Activated CD4-positive, alpha-beta T cell treated with anti-CD3 and anti-CD28 coated beads for 36 hours (primary cell): Measurements from ENCODE around the gene IMP4. TPM values are rescaled to one million over a fixed set of nuclear protein-coding genes. Genes with fewer than 3 reads are reported as not detected.

Experiments used
- ATAC-seq: fragments of 200-7000 bp; cut with Tn5 transposase; one replicate; pipeline ENCODE4 v1.10.0; 2021; ENCODE audit warnings: mild to moderate bottlenecking, moderate library complexity
- CTCF ChIA-PET: fragments of 350-600 bp; sonication (Branson Sonifier 250); formaldehyde crosslinking; loops from one replicate; lab custom pipeline; 2021; ENCODE audit warnings: antibody characterized with exemption; lab: Charles Lee
- POLR2A ChIA-PET: fragments of 350-600 bp; sonication (Branson Sonifier 250); formaldehyde crosslinking; loops from one replicate; lab custom pipeline; 2021; ENCODE audit warnings: antibody characterized with exemption, inconsistent platforms; lab: Charles Lee
- DNase-seq: peaks from one replicate; pipeline ENCODE4 v3.0.0-alpha.2; 2020
- H3K27ac Mint-ChIP-seq: one replicate; pipeline ENCODE4 v1.8.0; 2021; ENCODE audit warnings: mixed read lengths
- H3K27me3 Mint-ChIP-seq: one replicate; pipeline ENCODE4 v1.8.0; 2021; ENCODE audit warnings: mixed read lengths
- H3K36me3 Mint-ChIP-seq: one replicate; pipeline ENCODE4 v1.8.0; 2021; ENCODE audit warnings: low read depth, mixed read lengths
- H3K4me1 Mint-ChIP-seq: one replicate; pipeline ENCODE4 v1.8.0; 2021; ENCODE audit warnings: mixed read lengths
- H3K4me3 Mint-ChIP-seq: one replicate; pipeline ENCODE4 v1.8.0; 2021; ENCODE audit warnings: mild to moderate bottlenecking, moderate library complexity, mixed read lengths
- H3K9me3 Mint-ChIP-seq: one replicate; pipeline ENCODE4 v1.8.0; 2021; ENCODE audit warnings: low read depth, mixed read lengths
- intact Hi-C, 2 experiments: fragments of 100-400 bp; cut with DNase I in 1 of 2; cut with micrococcal nuclease in 1 of 2; formaldehyde crosslinking; loops; one replicate each; pipeline versions ENCODE4 v1.14.2 to v1.15.1; 2022 to 2024; cut with DNase I, micrococcal nuclease
- total RNA-seq, 2 experiments: library from RNA; stranded (reverse); gene quantifications; one replicate each; pipeline ENCODE4 v1.2.3, GENCODE V29; 2021

Gene IMP4
- total RNA-seq, 2 experiments from 2014 or later = 148 to 169 TPM

DNA sequence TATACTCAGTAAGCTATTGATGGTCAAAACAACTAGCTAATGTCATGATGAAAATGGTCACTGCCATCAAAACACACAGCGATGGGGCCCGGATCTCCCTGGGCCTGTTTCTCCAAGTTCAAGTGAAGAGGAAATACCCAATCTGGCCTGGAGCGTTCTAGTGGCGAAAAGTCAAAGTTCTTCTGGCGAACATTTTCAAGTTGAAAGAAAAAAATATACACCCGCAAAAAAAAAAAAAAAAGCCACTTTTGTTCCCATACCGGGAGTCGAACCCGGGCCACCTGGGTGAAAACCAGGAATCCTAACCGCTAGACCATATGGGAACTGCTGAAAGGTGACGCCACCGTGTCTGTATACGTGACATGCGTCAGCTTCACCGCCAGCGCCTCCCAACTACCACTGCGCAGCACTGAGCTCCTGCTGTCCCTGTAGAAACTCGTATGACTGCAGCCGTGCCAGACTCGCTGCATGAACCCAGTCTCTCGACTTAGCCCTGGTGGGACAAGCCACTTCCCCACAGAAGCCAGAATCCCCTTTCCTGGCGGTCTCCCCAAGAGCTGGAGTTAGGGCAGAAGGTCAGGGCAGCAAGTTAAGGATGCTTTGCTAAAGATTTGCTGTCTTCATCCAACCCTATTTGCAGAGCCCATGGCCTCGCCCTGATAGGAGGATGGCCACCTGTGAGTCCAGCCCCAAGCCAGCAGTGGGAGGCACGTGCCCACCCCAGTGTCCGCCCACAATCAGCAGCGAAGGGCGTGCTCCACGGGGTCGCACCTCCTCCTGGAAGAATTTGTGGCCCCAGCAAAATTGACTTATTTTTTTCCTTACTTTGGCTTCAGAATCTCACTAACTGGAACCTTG lies 5.6 kb upstream of the IMP4 start:
- POLR2A ChIA-PET = no interaction called here
- peak; percentile 85 for DNase-seq
- peak; percentile 45 for ATAC-seq
- H3K4me1 Mint-ChIP-seq = peaks cover 21% of the 10 kb centered on the region
- H3K27ac Mint-ChIP-seq = peak overlapping the region; percentile 29
- peaks cover 3% of the 10 kb centered on the region for H3K27me3 Mint-ChIP-seq
- peak overlapping the region; percentile 49 for H3K4me3 Mint-ChIP-seq
- peaks cover 18% of the 10 kb centered on the region for H3K36me3 Mint-ChIP-seq
- no peaks in the 10 kb centered on the region for H3K9me3 Mint-ChIP-seq
- intact Hi-C loops = no loop called here
- CTCF ChIA-PET = interaction anchor here (0.6 to 0.8 kb wide), 2 partner anchors 34 to 154 kb away, joined by 3 read pairs; no protein-coding TSS in a partner anchor

DNA sequence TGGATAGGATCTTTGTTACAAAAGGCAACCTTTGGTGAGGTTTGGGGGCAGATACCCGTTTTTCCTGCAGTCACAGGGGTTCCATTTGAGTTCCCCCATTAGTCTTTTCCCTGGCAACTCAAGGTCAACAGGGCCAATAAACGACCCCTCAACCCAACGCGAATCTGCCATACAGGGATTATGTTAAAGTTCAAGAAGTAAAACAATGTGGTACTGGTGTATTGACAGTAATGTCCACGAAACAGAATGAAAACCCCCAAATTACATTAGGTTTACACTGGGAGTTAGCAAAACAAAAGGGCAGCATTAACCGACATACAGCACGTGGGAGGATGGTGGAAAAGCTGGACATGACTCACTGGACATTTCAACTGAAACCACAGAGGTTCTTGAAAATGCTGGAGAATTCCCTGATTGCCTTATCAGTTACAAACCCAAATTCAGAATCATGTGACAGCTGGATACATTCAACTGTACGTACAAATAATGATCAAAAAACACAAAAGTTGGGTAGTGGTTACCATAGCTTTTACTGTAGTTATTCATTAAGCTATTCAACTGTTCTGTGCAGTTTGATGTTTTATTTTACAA lies 4.9 kb upstream of the IMP4 start:
- no peak for ATAC-seq
- Mint-ChIP-seq H3K36me3 (peaks cover 21% of the 10 kb centered on the region), H3K27me3 (no peaks in the 10 kb centered on the region), H3K4me3 (no peak overlapping the region), H3K27ac (no peak overlapping the region), H3K9me3 (no peaks in the 10 kb centered on the region), H3K4me1 (peaks cover 16% of the 10 kb centered on the region)
- intact Hi-C loops = no loop called here
- DNase-seq = no peak
- ChIA-PET POLR2A (no interaction called here), CTCF (interaction anchor here (0.6 to 1.4 kb wide), 3 partner anchors 33 to 156 kb away, joined by 3 to 8 read pairs (median 3); partner anchors contain the start of gene SMPD4)

DNA sequence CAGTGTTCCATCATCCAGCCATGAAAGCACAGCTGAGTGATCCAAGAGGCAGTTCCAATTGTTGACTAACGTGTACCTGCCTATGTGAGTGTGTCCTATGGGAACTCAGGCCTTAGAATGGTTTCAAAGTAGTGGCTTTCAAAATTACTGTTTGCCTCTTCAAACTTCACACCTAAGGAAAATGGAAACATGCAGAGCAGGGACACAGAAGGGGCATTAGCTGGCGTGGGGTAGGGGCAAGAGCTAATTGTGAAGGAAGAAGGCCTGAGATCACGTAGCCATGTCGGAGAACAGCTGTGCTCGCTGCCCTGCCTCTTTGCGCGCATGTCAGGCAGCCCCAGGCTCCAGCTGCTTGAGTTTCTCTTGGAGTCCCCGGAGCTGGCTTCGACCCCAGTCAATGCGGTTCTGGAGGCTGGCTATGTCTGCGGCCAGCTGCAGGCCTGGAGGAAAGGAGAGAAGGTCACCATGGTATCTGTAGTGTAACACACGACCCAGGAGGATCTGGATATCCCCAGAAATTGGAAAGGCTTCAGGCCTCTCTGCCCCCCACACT lies 3.8 kb upstream of the IMP4 start:
- ChIA-PET CTCF (interaction anchor here (1.2 to 1.5 kb wide), 3 partner anchors 9 to 157 kb away, joined by 3 to 8 read pairs (median 3); partner anchors contain the start of gene SMPD4), POLR2A (no interaction called here)
- DNase-seq (no peak), ATAC-seq (no peak)
- H3K4me1 Mint-ChIP-seq = peaks cover 14% of the 10 kb centered on the region
- intact Hi-C loops = no loop called here
- H3K27me3 Mint-ChIP-seq = no peaks in the 10 kb centered on the region
- H3K27ac Mint-ChIP-seq = no peak overlapping the region
- H3K9me3 Mint-ChIP-seq = no peaks in the 10 kb centered on the region
- H3K36me3 Mint-ChIP-seq = peaks cover 28% of the 10 kb centered on the region
- H3K4me3 Mint-ChIP-seq = no peak overlapping the region

GRCh38 chr2:130339885-130340745 lies 2.6 kb upstream of the IMP4 start:
- H3K36me3 Mint-ChIP-seq = peaks cover 37% of the 10 kb centered on the region
- no peaks in the 10 kb centered on the region for H3K9me3 Mint-ChIP-seq
- DNase-seq (no peak), ATAC-seq (no peak)
- peak overlapping the region; percentile 57 for H3K27ac Mint-ChIP-seq
- intact Hi-C loops = loop anchor here (5.0 to 10.0 kb wide), 3 partner anchors 387 to 1152 kb away; partner anchors contain the start of genes GPR148 (in 1 of the 2) and MZT2A (in 1 of the 2)
- no peak overlapping the region for H3K4me3 Mint-ChIP-seq
- no peaks in the 10 kb centered on the region for H3K27me3 Mint-ChIP-seq
- H3K4me1 Mint-ChIP-seq = peaks cover 22% of the 10 kb centered on the region
- ChIA-PET CTCF (interaction anchor here (1.3 to 3.4 kb wide), 3 partner anchors 8 to 14 kb away, joined by 3 to 40 read pairs (median 5); no protein-coding TSS in a partner anchor), POLR2A (interaction anchor here (0.6 kb wide), 1 partner anchor 408 kb away, joined by 4 read pairs; no protein-coding TSS in a partner anchor)

DNA sequence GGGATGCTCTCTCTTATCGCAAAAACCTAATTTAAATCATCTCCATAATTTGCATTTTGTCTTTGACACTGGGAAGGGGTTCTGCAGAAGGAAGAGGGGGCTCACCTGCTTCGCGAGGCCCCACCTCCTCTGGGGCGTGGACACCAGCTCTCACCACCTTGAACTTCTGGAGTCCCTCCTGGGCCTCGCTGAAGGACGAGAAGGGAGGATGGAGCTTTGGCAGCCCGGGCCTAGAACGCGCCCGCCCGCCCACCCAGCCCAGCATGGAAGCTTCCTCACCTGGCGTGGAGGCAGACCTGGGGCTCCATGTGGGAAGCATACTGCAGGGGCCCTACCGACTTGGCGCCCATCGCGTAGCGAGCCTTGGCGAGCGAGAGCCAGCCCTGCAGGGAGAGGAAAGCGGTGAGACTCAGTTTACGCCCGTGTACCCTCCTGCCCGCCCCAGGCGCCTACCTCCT lies 1.1 kb upstream of the IMP4 start:
- POLR2A ChIA-PET = interaction anchor here (0.7 to 2.4 kb wide), 3 partner anchors 8 to 160 kb away, joined by 3 to 7 read pairs (median 4); partner anchors contain the start of gene SMPD4
- intact Hi-C loops = loop anchor here (1.0 to 10.0 kb wide), 11 partner anchors 14 to 1151 kb away; partner anchors contain the start of genes MZT2A (in 2 of the 2), FAM168B (in 1 of the 2), GPR148 (in 1 of the 2) and PTPN18 (in 1 of the 2)

DNA sequence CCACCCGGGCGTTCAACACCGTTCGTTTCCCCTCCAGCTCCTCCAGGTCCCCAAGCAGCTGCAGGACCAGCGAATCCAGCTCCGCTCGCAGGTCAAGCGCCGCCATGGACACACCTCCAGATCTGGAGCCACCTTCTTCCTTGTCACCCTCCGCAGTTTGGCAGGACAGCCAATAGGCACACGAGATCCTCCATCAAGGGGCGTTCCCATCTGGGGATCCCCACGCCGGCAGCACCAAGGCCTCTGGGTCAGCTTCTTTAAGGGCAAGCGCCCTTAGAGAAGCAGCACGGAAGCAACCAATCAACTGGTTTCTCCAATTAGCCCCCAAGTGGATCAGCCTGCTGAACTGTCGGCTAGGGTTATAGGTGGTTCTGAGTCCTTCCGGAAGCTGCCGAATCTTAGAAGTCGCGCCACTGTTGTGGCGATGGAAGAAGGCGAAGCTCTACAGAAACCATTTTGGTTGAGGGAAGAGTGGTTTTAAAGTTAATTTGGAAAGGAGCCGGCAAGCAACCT lies 621 bp upstream of the IMP4 start:
- ATAC-seq (peak; percentile 78), DNase-seq (peak; percentile 90)
- Mint-ChIP-seq H3K4me1 (peaks cover 29% of the 10 kb centered on the region), H3K4me3 (peak overlapping the region; percentile 98), H3K27me3 (no peaks in the 10 kb centered on the region), H3K36me3 (peaks cover 55% of the 10 kb centered on the region), H3K27ac (peak overlapping the region; percentile 100), H3K9me3 (no peaks in the 10 kb centered on the region)
- ChIA-PET POLR2A (interaction anchor here (0.7 to 2.4 kb wide), 6 partner anchors 9 to 623 kb away, joined by 3 to 7 read pairs (median 4); partner anchors contain the start of gene SMPD4), CTCF (interaction anchor here (0.6 to 3.4 kb wide), 9 partner anchors 10 to 765 kb away, joined by 3 to 40 read pairs (median 4); partner anchors contain the start of genes MZT2B and SMPD4)
- intact Hi-C loops = loop anchor here (1.0 to 10.0 kb wide), 11 partner anchors 13 to 1151 kb away; partner anchors contain the start of genes MZT2A (in 2 of the 2), FAM168B (in 1 of the 2), GPR148 (in 1 of the 2) and PTPN18 (in 1 of the 2)

More for the DNA sequence above, 1.1 kb upstream of the IMP4 start:
- Mint-ChIP-seq H3K27me3 (no peaks in the 10 kb centered on the region), H3K36me3 (peaks cover 51% of the 10 kb centered on the region), H3K4me3 (peak overlapping the region; percentile 98), H3K9me3 (no peaks in the 10 kb centered on the region), H3K27ac (peak overlapping the region; percentile 100), H3K4me1 (peaks cover 31% of the 10 kb centered on the region)
- no peak for ATAC-seq
- peak; percentile 52 for DNase-seq
- CTCF ChIA-PET = interaction anchor here (0.6 to 3.4 kb wide), 9 partner anchors 9 to 1850 kb away, joined by 3 to 40 read pairs (median 4); partner anchors contain the start of genes MZT2B and SMPD4

DNA sequence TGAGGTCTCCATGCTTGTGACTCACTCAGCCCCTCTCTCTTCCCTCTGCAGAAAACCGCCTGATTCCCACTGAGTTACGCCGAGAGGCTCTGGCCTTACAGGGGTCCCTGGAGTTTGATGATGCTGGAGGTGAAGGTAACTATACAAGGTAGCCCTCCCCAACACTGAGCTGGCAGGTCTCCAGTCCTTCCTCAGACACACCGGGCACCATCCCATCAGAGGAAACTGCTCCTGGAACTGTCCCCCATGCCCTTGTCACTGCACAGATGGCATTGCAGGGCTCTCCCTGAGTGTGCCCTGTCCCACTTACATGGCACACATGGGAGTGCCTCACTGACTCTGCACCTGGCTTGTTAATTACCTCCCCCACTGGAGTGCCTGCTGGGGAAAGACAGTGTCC lies 1.9 kb downstream of the IMP4 start:
- Mint-ChIP-seq H3K9me3 (no peaks in the 10 kb centered on the region), H3K27me3 (no peaks in the 10 kb centered on the region), H3K27ac (no peak overlapping the region), H3K4me3 (peak overlapping the region; percentile 98), H3K36me3 (peaks cover 65% of the 10 kb centered on the region), H3K4me1 (peaks cover 34% of the 10 kb centered on the region)
- ATAC-seq (no peak), DNase-seq (no peak)
- CTCF ChIA-PET = interaction anchor here (1.4 kb wide), 1 partner anchor 453 kb away, joined by 3 read pairs; no protein-coding TSS in a partner anchor
- POLR2A ChIA-PET = interaction anchor here (0.9 to 1.1 kb wide), 2 partner anchors 9 kb away, joined by 3 read pairs; no protein-coding TSS in a partner anchor
- intact Hi-C loops = loop anchor here (5.0 to 10.0 kb wide), 3 partner anchors 383 to 1148 kb away; partner anchors contain the start of genes GPR148 (in 1 of the 2) and MZT2A (in 1 of the 2)

DNA sequence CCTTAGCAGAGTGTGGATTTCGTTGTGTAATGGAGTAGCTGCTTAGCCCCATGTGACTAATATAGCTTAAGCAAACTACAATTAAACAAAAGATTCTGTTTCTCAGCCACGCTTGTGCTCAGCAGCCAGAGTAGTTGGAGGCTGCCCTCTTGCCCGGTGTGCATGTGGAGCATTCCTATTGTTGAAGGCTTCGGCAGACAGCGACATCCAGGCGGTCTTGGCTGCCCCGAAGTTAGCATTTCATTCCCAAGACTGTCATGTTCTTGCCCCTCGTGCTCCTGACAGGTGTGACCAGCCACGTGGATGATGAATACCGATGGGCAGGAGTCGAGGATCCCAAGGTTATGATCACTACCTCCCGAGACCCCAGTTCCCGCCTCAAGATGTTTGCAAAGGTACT lies 2.4 kb downstream of the IMP4 start:
- H3K36me3 Mint-ChIP-seq = peaks cover 63% of the 10 kb centered on the region
- H3K9me3 Mint-ChIP-seq = no peaks in the 10 kb centered on the region
- ATAC-seq (no peak), DNase-seq (no peak)
- POLR2A ChIA-PET = interaction anchor here (1.1 kb wide), 1 partner anchor 9 kb away, joined by 3 read pairs; no protein-coding TSS in a partner anchor
- intact Hi-C loops = loop anchor here in 1 of 2 experiments (10.0 kb wide), 1 partner anchor 480 kb away; no protein-coding TSS in a partner anchor
- no peaks in the 10 kb centered on the region for H3K27me3 Mint-ChIP-seq
- H3K4me1 Mint-ChIP-seq = peaks cover 36% of the 10 kb centered on the region
- no peak overlapping the region for H3K27ac Mint-ChIP-seq
- CTCF ChIA-PET = interaction anchor here (1.4 kb wide), 1 partner anchor 452 kb away, joined by 3 read pairs; no protein-coding TSS in a partner anchor
- H3K4me3 Mint-ChIP-seq = peak overlapping the region; percentile 98

DNA sequence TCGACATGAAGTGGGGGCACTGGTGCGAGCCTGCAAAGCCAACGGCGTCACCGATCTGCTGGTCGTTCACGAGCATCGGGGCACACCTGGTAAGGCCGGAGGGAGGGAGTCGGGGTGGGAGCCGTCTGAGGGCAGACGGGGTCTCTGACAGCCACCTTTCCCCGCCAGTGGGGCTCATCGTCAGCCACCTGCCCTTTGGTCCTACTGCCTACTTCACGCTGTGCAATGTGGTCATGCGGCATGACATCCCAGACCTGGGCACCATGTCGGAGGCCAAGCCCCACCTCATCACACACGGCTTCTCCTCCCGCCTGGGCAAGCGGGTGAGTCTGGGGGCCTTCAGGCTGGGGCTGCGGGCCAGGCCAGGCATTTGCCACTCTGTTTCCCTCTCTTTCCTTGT lies 2.9 kb downstream of the IMP4 start:
- Mint-ChIP-seq H3K27me3 (no peaks in the 10 kb centered on the region), H3K27ac (no peak overlapping the region), H3K4me3 (no peak overlapping the region), H3K4me1 (peaks cover 36% of the 10 kb centered on the region), H3K36me3 (peaks cover 64% of the 10 kb centered on the region), H3K9me3 (no peaks in the 10 kb centered on the region)
- no peak for ATAC-seq
- POLR2A ChIA-PET = interaction anchor here (1.1 kb wide), 1 partner anchor 10 kb away, joined by 3 read pairs; no protein-coding TSS in a partner anchor
- CTCF ChIA-PET = no interaction called here
- intact Hi-C loops = loop anchor here in 1 of 2 experiments (10.0 kb wide), 1 partner anchor 479 kb away; no protein-coding TSS in a partner anchor
- DNase-seq = no peak
